Activated CD4-positive, alpha-beta memory T cell treated with anti-CD3 and anti-CD28 coated beads, Interleukin-2, amount 10 ng/mL, durations not matched to agents 7 days and 5 days (primary cell): Measurements from ENCODE around the gene IFNA8. TPM values are rescaled to one million over a fixed set of nuclear protein-coding genes. Genes with fewer than 3 reads are reported as not detected.
"Not testable (repeated sequence)": the region's sequence is repeated elsewhere in the genome, so short reads cannot be mapped to it uniquely, and the experiment has no call there.

ENCODE experiments used
- CTCF ChIA-PET: fragments of 350-600 bp; sonication (Branson Sonifier 250); formaldehyde crosslinking; loops from one replicate; lab custom pipeline; 2021; ENCODE audit warnings: antibody characterized with exemption, inconsistent platforms; lab: Charles Lee
- POLR2A ChIA-PET: fragments of 350-600 bp; sonication (Branson Sonifier 250); formaldehyde crosslinking; loops from one replicate; lab custom pipeline; 2021; ENCODE audit warnings: antibody characterized with exemption; lab: Charles Lee
- DNase-seq: peaks from one replicate; pipeline ENCODE4 v3.0.0-alpha.2; 2020
- H3K27ac Mint-ChIP-seq: one replicate; pipeline ENCODE4 v1.8.0; 2021; ENCODE audit warnings: mild to moderate bottlenecking, mixed read lengths
- H3K27me3 Mint-ChIP-seq: one replicate; pipeline ENCODE4 v1.8.0; 2021; ENCODE audit warnings: mixed read lengths
- H3K36me3 Mint-ChIP-seq: one replicate; pipeline ENCODE4 v1.8.0; 2021; ENCODE audit warnings: low read depth, mixed read lengths
- H3K4me1 Mint-ChIP-seq: one replicate; pipeline ENCODE4 v1.8.0; 2021; ENCODE audit warnings: mixed read lengths
- H3K4me3 Mint-ChIP-seq: one replicate; pipeline ENCODE4 v1.8.0; 2021; ENCODE audit warnings: mild to moderate bottlenecking, mixed read lengths
- H3K9me3 Mint-ChIP-seq: one replicate; pipeline ENCODE4 v1.8.0; 2021; ENCODE audit warnings: mixed read lengths
- total RNA-seq, 2 experiments: library from RNA; stranded (reverse); gene quantifications; one replicate each; pipeline ENCODE4 v1.2.3, GENCODE V29; 2021

The IFNA8 gene
- total RNA-seq, 2 experiments from 2014 or later = not detected

GRCh38 chr9:21402386-21403251 lies 6.3 kb upstream of the IFNA8 start:
- ChIA-PET POLR2A (no interaction called here), CTCF (interaction anchor here (0.7 to 1.1 kb wide), 3 partner anchors 9 to 76 kb away, joined by 3 read pairs; no protein-coding TSS in a partner anchor)
- Mint-ChIP-seq H3K9me3 (no peaks in the 10 kb centered on the region), H3K4me3 (peak overlapping the region; percentile 19), H3K36me3 (no peaks in the 10 kb centered on the region), H3K27me3 (peaks cover 55% of the 10 kb centered on the region), H3K27ac (no peak overlapping the region), H3K4me1 (peaks cover 6% of the 10 kb centered on the region)
- no peak for DNase-seq

- CTCF ChIA-PET = no interaction called here
- Mint-ChIP-seq H3K36me3 (no peaks in the 10 kb centered on the region), H3K27me3 (peaks cover 45% of the 10 kb centered on the region), H3K4me3 (no peak overlapping the region), H3K27ac (no peak overlapping the region), H3K9me3 (no peaks in the 10 kb centered on the region), H3K4me1 (peaks cover 6% of the 10 kb centered on the region)
- POLR2A ChIA-PET = no interaction called here
- DNase-seq = no peak
Observed at GRCh38 chr9:21404146-21404545, 4.8 kb upstream of the IFNA8 start.

DNA sequence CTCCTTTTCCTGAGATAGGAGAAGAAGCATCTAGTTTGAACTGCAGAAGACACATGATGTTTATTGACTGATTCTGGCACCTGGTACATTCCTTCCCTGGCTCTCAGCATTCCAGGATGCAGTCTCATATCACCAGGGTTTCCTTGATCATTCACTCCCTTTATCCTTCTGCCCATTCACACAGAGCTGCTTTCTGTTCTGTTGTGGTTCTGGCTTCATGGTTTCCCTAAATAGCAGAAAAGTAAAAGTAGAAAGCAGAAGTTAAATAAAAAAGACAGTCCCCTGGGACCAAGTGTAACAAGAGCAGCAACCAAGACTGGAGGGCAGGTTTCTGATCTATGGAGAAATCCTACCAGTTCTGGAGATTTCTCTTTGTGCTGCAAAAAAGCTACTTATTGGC lies 3.2 kb downstream of the IFNA8 start:
- H3K36me3 Mint-ChIP-seq = no peaks in the 10 kb centered on the region
- H3K27ac Mint-ChIP-seq = no peak overlapping the region
- H3K9me3 Mint-ChIP-seq = no peaks in the 10 kb centered on the region
- DNase-seq = no peak
- H3K4me1 Mint-ChIP-seq = no peaks in the 10 kb centered on the region
- H3K27me3 Mint-ChIP-seq = peaks cover 15% of the 10 kb centered on the region
- H3K4me3 Mint-ChIP-seq = no peak overlapping the region
- CTCF ChIA-PET = interaction anchor here (1.0 kb wide), 2 partner anchors 16 to 86 kb away, joined by 3 read pairs; no protein-coding TSS in a partner anchor
- POLR2A ChIA-PET = no interaction called here

DNA sequence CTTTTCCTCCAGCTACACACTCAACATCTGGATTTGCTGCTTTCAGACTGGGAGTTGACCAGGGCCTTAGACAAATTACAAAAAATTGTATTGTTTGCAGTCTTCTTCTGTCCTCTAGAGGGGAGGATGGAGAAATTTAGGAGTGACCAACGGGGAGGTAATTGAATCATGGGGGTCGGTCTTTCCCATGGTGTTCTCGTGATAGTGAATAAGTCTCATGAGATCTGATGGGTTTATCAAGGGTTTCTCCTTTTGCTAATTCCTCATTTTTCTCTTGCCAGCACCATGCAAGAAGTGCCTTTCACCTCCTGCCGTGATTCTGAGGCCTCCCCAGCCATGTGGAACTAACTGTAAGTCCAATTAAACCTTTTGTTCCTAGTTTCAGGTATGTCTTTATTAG lies 4.2 kb downstream of the IFNA8 start:
- no peak overlapping the region for H3K4me3 Mint-ChIP-seq
- H3K36me3 Mint-ChIP-seq = no peaks in the 10 kb centered on the region
- DNase-seq = no peak
- H3K4me1 Mint-ChIP-seq = no peaks in the 10 kb centered on the region
- H3K27me3 Mint-ChIP-seq = peaks cover 14% of the 10 kb centered on the region
- CTCF ChIA-PET = interaction anchor here (1.0 kb wide), 1 partner anchor 87 kb away, joined by 3 read pairs; no protein-coding TSS in a partner anchor
- H3K27ac Mint-ChIP-seq = no peak overlapping the region
- POLR2A ChIA-PET = no interaction called here
- H3K9me3 Mint-ChIP-seq = no peaks in the 10 kb centered on the region

DNA sequence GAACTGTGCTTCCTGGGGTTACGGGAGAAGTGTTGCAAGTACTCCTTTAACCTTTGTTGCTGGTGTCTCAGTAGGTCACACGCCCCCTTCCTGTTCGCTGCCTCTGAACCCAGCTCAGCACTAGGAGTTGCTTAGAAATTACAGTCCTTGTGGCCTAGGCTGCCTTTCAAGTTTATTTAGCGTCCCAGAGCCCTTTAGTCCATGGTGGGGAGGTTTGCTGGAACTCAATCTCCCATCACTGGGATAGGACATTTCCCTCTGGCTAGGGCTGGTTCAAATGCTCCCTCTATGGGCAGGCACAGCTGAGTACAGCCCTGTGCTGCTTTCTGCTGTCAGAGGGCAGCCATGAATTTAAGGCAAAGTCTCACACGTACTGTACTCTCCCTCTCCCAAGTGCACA lies 4.7 kb downstream of the IFNA8 start:
- ChIA-PET POLR2A (no interaction called here), CTCF (no interaction called here)
- no peaks in the 10 kb centered on the region for H3K36me3 Mint-ChIP-seq
- no peaks in the 10 kb centered on the region for H3K9me3 Mint-ChIP-seq
- no peak overlapping the region for H3K4me3 Mint-ChIP-seq
- DNase-seq = no peak
- peaks cover 14% of the 10 kb centered on the region for H3K27me3 Mint-ChIP-seq
- H3K4me1 Mint-ChIP-seq = no peaks in the 10 kb centered on the region
- H3K27ac Mint-ChIP-seq = no peak overlapping the region

GRCh38 chr9:21414220-21414940 lies 5.5 kb downstream of the IFNA8 start:
- ChIA-PET CTCF (no interaction called here), POLR2A (no interaction called here)
- Mint-ChIP-seq H3K9me3 (no peaks in the 10 kb centered on the region), H3K4me3 (no peak overlapping the region), H3K36me3 (no peaks in the 10 kb centered on the region), H3K27ac (no peak overlapping the region), H3K4me1 (no peaks in the 10 kb centered on the region), H3K27me3 (peaks cover 12% of the 10 kb centered on the region)
- no peak for DNase-seq

DNA sequence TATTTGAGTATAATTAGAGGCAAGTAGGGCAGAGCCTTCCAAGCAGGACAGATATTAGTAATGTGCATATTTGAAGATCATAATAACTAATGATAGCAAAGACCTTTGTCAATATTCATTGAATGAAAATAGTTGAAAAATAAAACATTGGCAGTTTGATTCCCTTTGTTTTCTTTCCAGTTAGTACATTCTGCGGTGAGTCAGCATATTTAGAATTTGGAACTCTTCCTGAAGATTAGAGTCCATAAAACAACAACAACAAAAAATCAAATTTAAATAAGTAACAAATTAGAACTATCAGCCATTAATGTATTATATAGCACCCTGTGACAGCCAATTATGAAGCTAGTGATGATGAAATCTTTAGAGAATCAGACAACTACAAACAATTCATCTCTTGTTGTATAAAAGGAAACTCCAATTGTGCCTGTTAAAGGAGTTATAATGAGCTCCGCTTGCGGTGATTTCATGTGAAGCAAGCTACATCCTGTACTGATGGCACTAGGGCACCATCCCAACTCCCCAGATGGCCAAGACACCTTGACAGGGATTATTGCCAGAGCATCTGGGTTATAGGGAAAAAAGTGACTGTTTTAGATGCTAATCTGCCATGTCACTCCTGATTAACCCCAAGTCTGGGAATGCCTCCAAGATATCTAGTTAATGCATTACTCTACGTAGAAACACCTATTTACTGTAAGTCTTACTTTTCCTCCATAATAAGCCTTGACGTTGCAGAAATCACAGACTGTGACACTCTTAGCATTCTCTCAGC lies 6.8 kb downstream of the IFNA8 start:
- H3K4me1 Mint-ChIP-seq = no peaks in the 10 kb centered on the region
- CTCF ChIA-PET = no interaction called here

DNA sequence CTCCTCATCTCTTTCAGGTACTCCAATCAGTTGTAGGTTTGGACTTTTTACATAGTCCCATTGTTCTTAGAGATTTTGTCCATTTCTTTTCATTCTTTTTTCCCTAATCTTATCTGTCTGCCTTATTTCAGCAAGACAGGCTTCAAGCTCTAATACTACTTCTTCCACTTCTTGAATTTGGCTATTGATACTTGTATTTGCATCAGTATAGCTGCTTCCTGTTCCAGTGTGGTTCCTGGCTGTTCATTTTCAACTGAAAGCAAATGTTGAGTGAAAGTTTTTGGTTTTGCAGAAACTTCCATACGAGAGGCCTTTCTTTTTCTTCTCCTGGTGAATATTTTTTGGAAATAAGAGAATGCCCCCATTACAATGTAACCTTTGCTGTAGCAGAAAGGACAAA lies 19.3 kb downstream of the IFNA8 start:
- H3K9me3 Mint-ChIP-seq = no peaks in the 10 kb centered on the region
- H3K27me3 Mint-ChIP-seq = peaks cover 53% of the 10 kb centered on the region
- POLR2A ChIA-PET = no interaction called here
- CTCF ChIA-PET = no interaction called here
- no peaks in the 10 kb centered on the region for H3K36me3 Mint-ChIP-seq
- no peak overlapping the region for H3K27ac Mint-ChIP-seq
- no peak for DNase-seq
- no peak overlapping the region for H3K4me3 Mint-ChIP-seq
- no peaks in the 10 kb centered on the region for H3K4me1 Mint-ChIP-seq

More for the DNA sequence above, 6.8 kb downstream of the IFNA8 start:
- Mint-ChIP-seq H3K9me3 (no peaks in the 10 kb centered on the region), H3K27me3 (peaks cover 8% of the 10 kb centered on the region), H3K36me3 (no peaks in the 10 kb centered on the region), H3K27ac (no peak overlapping the region), H3K4me3 (no peak overlapping the region)
- DNase-seq = no peak
- POLR2A ChIA-PET = no interaction called here

GRCh38 chr9:21429191-21429590 lies 20.3 kb downstream of the IFNA8 start:
- no peaks in the 10 kb centered on the region for H3K9me3 Mint-ChIP-seq
- H3K27me3 Mint-ChIP-seq = peaks cover 56% of the 10 kb centered on the region
- DNase-seq = no peak
- ChIA-PET CTCF (no interaction called here), POLR2A (no interaction called here)
- H3K27ac Mint-ChIP-seq = no peak overlapping the region
- H3K36me3 Mint-ChIP-seq = no peaks in the 10 kb centered on the region
- H3K4me3 Mint-ChIP-seq = no peak overlapping the region
- H3K4me1 Mint-ChIP-seq = no peaks in the 10 kb centered on the region

DNA sequence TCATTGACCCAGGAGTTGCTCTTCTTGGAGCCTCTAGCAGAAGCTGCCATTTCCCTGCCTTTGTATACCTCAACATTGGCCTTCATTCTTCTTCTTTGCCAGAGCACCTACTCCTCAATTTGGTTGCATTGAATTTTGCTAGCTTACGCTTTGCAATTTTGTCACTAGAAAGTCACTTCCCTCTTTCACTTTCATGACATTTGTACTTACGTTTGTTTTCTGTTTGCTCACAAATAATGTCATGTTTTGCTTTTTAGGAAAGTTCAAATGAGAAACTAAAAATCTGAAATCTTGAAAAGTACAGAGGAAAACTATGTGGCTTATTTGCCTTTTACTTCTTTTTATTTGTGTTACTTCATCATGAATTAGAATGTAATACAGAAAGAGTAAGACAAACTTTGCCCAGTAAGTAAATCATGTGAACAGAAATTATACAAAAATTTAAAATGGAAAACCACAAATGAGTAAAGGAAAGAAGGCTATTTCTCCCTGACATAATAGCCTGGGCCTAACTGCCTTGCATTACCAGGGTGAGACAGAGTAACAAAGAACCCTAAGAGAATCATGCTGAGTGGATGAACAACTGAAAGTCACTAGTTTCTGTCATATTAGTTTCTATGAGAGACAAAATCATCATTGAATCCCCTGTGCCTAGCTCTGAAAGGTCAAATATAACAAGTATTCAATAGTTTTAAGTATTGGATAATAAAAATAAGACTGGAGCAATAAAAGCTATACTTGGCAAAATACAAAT lies 23.9 kb downstream of the IFNA8 start:
- H3K36me3 Mint-ChIP-seq = no peaks in the 10 kb centered on the region
- H3K4me3 Mint-ChIP-seq = no peak overlapping the region
- peaks cover 32% of the 10 kb centered on the region for H3K27me3 Mint-ChIP-seq
- no peaks in the 10 kb centered on the region for H3K4me1 Mint-ChIP-seq
- ChIA-PET CTCF (interaction anchor here (1.2 to 3.0 kb wide), 2 partner anchors 22 to 115 kb away, joined by 3 to 23 read pairs; no protein-coding TSS in a partner anchor), POLR2A (no interaction called here)
- H3K27ac Mint-ChIP-seq = no peak overlapping the region
- no peaks in the 10 kb centered on the region for H3K9me3 Mint-ChIP-seq
- DNase-seq = no peak

DNA sequence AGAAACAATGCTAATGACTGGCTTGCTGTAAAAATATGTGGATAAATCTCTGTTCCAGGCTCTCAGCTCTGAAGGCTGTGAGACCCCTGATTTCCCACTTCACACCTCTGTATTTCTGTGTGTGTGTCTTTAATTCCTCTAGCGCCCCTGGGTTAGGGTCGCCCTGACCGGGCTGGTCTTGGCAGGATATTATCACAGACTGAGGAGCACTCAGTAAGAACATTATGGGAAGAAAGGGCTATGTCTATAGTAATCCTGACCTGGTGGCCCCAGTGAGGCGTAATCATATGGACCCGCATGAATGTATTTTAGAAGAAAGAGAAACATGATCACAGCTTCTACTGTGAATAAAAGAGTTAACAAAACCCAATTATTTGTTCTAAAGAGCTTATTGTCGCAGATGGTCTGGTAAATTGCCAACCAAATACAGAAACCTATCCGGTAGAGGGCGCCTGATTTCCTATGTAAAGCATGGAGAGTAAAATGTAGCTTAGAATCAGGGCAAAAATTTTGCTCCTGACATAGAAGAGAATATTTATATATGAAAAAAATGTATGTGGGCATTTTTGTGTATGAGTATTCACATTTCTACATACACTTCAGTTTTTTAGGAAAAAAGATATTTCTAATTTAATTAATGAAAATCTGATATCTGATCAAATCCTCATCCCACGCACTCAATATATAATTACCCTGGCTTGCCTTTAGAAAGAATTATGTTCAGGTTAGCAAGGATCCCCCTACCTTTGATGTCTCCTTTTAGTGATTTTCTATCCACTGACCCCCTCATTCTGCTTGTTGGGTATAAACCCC lies 25.5 kb downstream of the IFNA8 start:
- Mint-ChIP-seq H3K27ac (no peak overlapping the region), H3K4me1 (no peaks in the 10 kb centered on the region), H3K4me3 (no peak overlapping the region), H3K27me3 (peaks cover 21% of the 10 kb centered on the region), H3K9me3 (no peaks in the 10 kb centered on the region), H3K36me3 (no peaks in the 10 kb centered on the region)
- ChIA-PET POLR2A (no interaction called here), CTCF (interaction anchor here (0.6 to 3.0 kb wide), 20 partner anchors 10 to 354 kb away, joined by 3 to 23 read pairs (median 4); partner anchors contain the start of gene IFNA8)
- DNase-seq = peak; percentile 32

DNA sequence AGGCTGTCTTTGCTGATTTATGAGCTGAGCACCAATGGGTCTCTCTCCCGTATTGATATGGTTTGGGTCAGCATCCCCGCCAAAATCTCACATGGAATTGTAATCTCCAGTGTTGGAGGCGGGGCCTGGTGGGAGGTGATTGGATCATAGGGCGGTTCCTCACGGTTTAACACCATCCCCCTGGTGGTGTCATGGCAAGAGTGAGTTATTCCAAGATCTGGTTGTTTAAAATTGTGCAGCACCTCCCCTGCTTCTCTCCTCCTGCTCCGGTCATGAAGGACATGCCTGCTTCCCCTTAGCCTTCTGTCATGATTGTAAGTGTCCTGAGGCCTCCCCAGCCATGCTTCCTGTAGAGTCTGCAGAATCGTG lies 26.1 kb downstream of the IFNA8 start:
- CTCF ChIA-PET = interaction anchor here (0.6 to 3.0 kb wide), 18 partner anchors 9 to 354 kb away, joined by 3 to 23 read pairs (median 4); partner anchors contain the start of gene IFNA8
- H3K9me3 Mint-ChIP-seq, DNase-seq, H3K36me3 Mint-ChIP-seq, POLR2A ChIA-PET, H3K27ac Mint-ChIP-seq, H3K4me3 Mint-ChIP-seq, H3K4me1 Mint-ChIP-seq: not testable (repeated sequence)
- H3K27me3 Mint-ChIP-seq = peaks cover 21% of the 10 kb centered on the region
